ENCODE results near the gene ZNF827.
A peak's percentile ranks its signal among the peaks of the same experiment; 100 is the strongest.

Gene ZNF827

GRCh38 chr4:145824463-145824862, 114.2 kb downstream of the ZNF827 start:
- no peak for DNase-seq

GRCh38 chr4:145823743-145824142, 114.9 kb downstream of the ZNF827 start:
- DNase-seq: no peak

GRCh38 chr4:145822581-145822980, 116.0 kb downstream of the ZNF827 start:
- DNase-seq: no peak

GRCh38 chr4:145822181-145822580, 116.4 kb downstream of the ZNF827 start:
- DNase-seq: no peak

- no peak for DNase-seq
Observed at GRCh38 chr4:145821766-145822165, 116.9 kb downstream of the ZNF827 start.

- no peak for DNase-seq
Observed at GRCh38 chr4:145820407-145820806, 118.2 kb downstream of the ZNF827 start.

GRCh38 chr4:145819853-145820181, 118.8 kb downstream of the ZNF827 start:
- no peak for DNase-seq

- no peak for DNase-seq
Observed at GRCh38 chr4:145819101-145819852, 119.3 kb downstream of the ZNF827 start.

GRCh38 chr4:145818011-145818410, 120.6 kb downstream of the ZNF827 start:
- no peak for DNase-seq

GRCh38 chr4:145816091-145816490, 122.5 kb downstream of the ZNF827 start:
- no peak for DNase-seq

- no peak for DNase-seq
Observed at GRCh38 chr4:145815626-145816025, 123.0 kb downstream of the ZNF827 start.

GRCh38 chr4:145815027-145815612, 123.5 kb downstream of the ZNF827 start:
- no peak for DNase-seq

GRCh38 chr4:145814246-145814645, 124.4 kb downstream of the ZNF827 start:
- DNase-seq: no peak

GRCh38 chr4:145812919-145813318, 125.7 kb downstream of the ZNF827 start:
- DNase-seq: no peak

GRCh38 chr4:145808848-145809512, 129.6 kb downstream of the ZNF827 start:
- no peak for DNase-seq

GRCh38 chr4:145808021-145808650, 130.5 kb downstream of the ZNF827 start:
- DNase-seq: peak; percentile 1

GRCh38 chr4:145805490-145805889, 133.1 kb downstream of the ZNF827 start:
- no peak for DNase-seq

- DNase-seq: no peak
Observed at GRCh38 chr4:145804116-145804515, 134.5 kb downstream of the ZNF827 start.

- DNase-seq: no peak
Observed at GRCh38 chr4:145799223-145799622, 139.4 kb downstream of the ZNF827 start.

GRCh38 chr4:145797278-145797677, 141.3 kb downstream of the ZNF827 start:
- no peak for DNase-seq

- DNase-seq: no peak
Observed at GRCh38 chr4:145796346-145796745, 142.3 kb downstream of the ZNF827 start.

GRCh38 chr4:145795521-145795920, 143.1 kb downstream of the ZNF827 start:
- no peak for DNase-seq

GRCh38 chr4:145792429-145792828, 146.2 kb downstream of the ZNF827 start:
- DNase-seq: no peak

GRCh38 chr4:145791988-145792387, 146.6 kb downstream of the ZNF827 start:
- DNase-seq: no peak

Data from NCI-H1105 treated with DMSO at 0.1 percent for 48 hours (cell line).